ENCODE data around the gene AQP12B. TPM values are rescaled to one million over a fixed set of nuclear protein-coding genes. Genes with fewer than 3 reads are reported as not detected.

Gene AQP12B
- total and polyA plus RNA-seq, 2 of the 8 experiments (the other 6 are each of a cell fraction or from before 2014, with no cell fraction given): not detected

DNA sequence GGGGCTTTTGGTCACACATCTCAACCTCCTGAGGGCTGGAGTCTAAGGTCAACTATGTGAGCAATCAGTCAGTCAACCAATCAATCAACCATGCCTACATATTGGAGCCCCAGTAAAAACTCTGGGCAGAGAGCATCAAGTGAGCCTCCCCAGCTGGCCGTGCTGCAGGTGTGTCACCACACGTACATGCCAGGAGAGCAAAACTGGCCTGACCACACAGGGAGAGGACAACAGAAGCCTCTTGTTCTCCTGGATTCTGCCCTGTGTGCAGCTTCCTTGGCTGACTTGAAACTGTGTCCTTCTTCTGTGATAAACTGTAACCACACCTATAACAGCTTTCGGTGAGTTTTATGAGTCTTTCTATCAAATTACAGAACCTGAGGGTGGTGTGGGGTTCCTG is 31.5 kb downstream of the AQP12B start:
- Histone ChIP-seq H3K23me2 (ENCODE audit: low read depth, low read length) (no peaks in the 10 kb centered on the region), H4K91ac (replicated peaks; ENCODE audit: insufficient read length, low read length) (no peak overlapping the region), H2BK5ac (ENCODE audit: low read depth, low read length) (no peak overlapping the region), H2BK120ac (replicated peaks; ENCODE audit: low read depth, low read length) (no peak overlapping the region), H3K4me1 (replicated peaks in 1 of 4; ENCODE audit: control insufficient read depth in 3 of 4, insufficient read depth in 4 of 4, low read length in 3 of 4) (peaks cover 0 to 10% (median 6%) of the 10 kb centered on the region in 4 experiments; a peak in 5 of 7 replicates), H3K14ac (ENCODE audit: insufficient read length) (no peak overlapping the region), H3K79me1 (ENCODE audit: low read depth, low read length) (no peaks in the 10 kb centered on the region), H3K27ac (ENCODE audit: low read depth, low read length) (no peak overlapping the region), H3K23ac (ENCODE audit: insufficient read length) (no peak overlapping the region), H2BK20ac (ENCODE audit: low read length) (no peak overlapping the region), H4K5ac (ENCODE audit: insufficient read length, low read depth, low read length) (no peak overlapping the region), H3K56ac (replicated peaks; ENCODE audit: insufficient read length, low read depth, low read length) (no peak overlapping the region), H3K36me3 (ENCODE audit: control insufficient read depth in 2 of 4, insufficient read depth in 4 of 4, low read length in 3 of 4) (no peaks in the 10 kb centered on the region), H3K27me3 (replicated peaks in 1 of 4; ENCODE audit: control insufficient read depth in 3 of 4, extremely low read depth in 1 of 4, insufficient read depth in 3 of 4, low read length in 3 of 4) (peaks cover 0 to 3% (median 1%) of the 10 kb centered on the region in 4 experiments; a peak in 2 of 7 replicates), H3K79me2 (ENCODE audit: control insufficient read depth in 1 of 2, insufficient read depth in 2 of 2, low read length in 2 of 2) (no peaks in the 10 kb centered on the region), H4K20me1 (replicated peaks in 1 of 2; ENCODE audit: control insufficient read depth in 1 of 2, insufficient read depth in 2 of 2, low read length in 2 of 2) (no peaks in the 10 kb centered on the region), H3K18ac (ENCODE audit: extremely low read depth, low read length) (no peak overlapping the region), H3K4me2 (ENCODE audit: insufficient read depth in 1 of 2, low read depth in 2 of 2, low read length in 2 of 2) (no peak overlapping the region), H2BK12ac (ENCODE audit: low read depth, low read length) (no peak overlapping the region), H3K4me3 (ENCODE audit: extremely low read depth in 1 of 4, insufficient read depth in 2 of 4, low read depth in 3 of 4, low read length in 4 of 4) (no peak overlapping the region), H3K4ac (replicated peaks; ENCODE audit: insufficient read length, low read depth, low read length) (no peak overlapping the region), H4K8ac (ENCODE audit: extremely low read depth, insufficient read depth, low read length) (no peak overlapping the region; the same call in 1 of the 2 replicates), H2AFZ (ENCODE audit: low read length) (no peak overlapping the region), H3K9me3 (ENCODE audit: insufficient read depth in 2 of 2, low read depth in 1 of 2, low read length in 1 of 2) (no peaks in the 10 kb centered on the region), H2AK5ac (ENCODE audit: low read depth, low read length) (no peak overlapping the region), H2BK15ac (ENCODE audit: low read length) (no peak overlapping the region), H3K9ac (replicated peaks in 1 of 4; ENCODE audit: extremely low read depth in 1 of 4, low read depth in 3 of 4, low read length in 3 of 4) (no peak overlapping the region)
- POLR2A ChIA-PET (ENCODE audit: partially characterized antibody): no interaction called here
- FAIRE-seq: no peak
- WGBS, 2 experiments (ENCODE audit: extremely low coverage in 1 of 2, insufficient coverage in 1 of 2, insufficient read length in 1 of 2, insufficient replicate concordance in 2 of 2, low coverage in 1 of 2, low lambda C conversion rate in 2 of 2, missing lambda C conversion rate in 1 of 2): 95% methylated on average over 3 of the region's 3 CpGs; no CpG with 5 or more reads in 1 of the 2 experiments
- TF ChIP-seq BRCA1 (IDR thresholded peaks at IDR 0.05; ENCODE audit: low read depth, low read length) (no peak), CTBP2 (IDR thresholded peaks at IDR 0.05; ENCODE audit: borderline replicate concordance, insufficient read depth, insufficient read length, low read length) (no peak), SUZ12 (IDR thresholded peaks at IDR 0.05; ENCODE audit: low read length) (no peak), SIX5 (IDR thresholded peaks at IDR 0.05; ENCODE audit: low read depth, low read length) (no peak)
- CTCF ChIA-PET (ENCODE audit: partially characterized antibody): interaction anchor here (0.6 kb wide), 1 partner anchor 10 kb away, joined by 3 read pairs; no protein-coding TSS in a partner anchor
- no peak for DNase-seq (ENCODE audit: low read depth in 1 of 2, low spot score in 2 of 2)
